Hypothalamus (tissue), 51 donors: ENCODE measurements around the gene NAA15.
"Not testable (repeated sequence)": the region's sequence is repeated elsewhere in the genome, so short reads cannot be mapped to it uniquely, and the experiment has no call there.

Experiments used
- DNase-seq, 51 donors: peaks; one replicate each; lab custom pipeline; 2025; lab: John Stamatoyannopoulos, UW

Gene NAA15

DNA sequence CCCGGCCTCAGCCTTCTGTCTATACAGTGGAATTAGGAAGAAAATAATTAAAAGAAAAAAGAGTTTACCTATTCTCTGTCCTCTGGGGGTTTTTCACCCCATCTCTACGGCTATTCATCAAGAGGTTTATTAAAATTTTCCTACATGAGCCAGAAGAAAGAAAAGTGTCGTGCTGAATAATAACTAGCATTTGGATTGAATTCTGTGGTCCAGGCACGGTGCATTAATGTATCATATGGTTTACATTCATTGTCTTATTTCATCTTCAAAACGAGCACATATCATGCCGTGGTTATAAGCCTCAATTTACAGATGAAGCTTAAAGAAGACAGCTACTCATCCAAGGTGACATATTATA lies 5.4 kb upstream of the NAA15 start:
- DNase-seq = no peak

- DNase-seq = no peak
Observed at GRCh38 chr4:139297001-139297410, 4.3 kb upstream of the NAA15 start.

DNA sequence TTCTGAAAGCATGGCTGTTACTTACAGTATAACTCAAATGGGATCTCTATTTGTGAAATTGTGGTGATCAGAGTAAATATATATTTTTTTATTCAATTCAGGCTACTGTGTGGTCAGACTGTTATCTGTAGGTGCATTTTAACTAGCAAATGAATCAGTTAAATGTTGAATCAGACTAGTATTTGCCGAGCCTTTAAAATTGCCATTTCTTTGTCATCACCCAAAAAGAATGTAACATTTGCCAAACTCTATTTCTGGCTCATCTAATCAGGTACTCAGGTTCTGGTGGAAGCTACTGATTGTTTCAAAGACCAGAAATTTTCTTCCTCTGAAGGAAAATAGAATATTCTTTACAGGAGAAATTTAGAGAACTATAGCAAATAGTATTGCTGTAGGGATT lies 1.8 kb upstream of the NAA15 start:
- no peak for DNase-seq

- peak in 5 of 51 donors; percentile 28 to 61 (median 46) for DNase-seq
Observed at GRCh38 chr4:139300431-139301112, 733 bp upstream of the NAA15 start.

GRCh38 chr4:139301821-139302611 lies 711 bp downstream of the NAA15 start, which contains the start of gene NDUFC1:
TSS of gene NDUFC1 (minus strand) at chr4:139302477. CDS start at chr4:139295798, 6,679 bp downstream.
- peak in 39 of 51 donors; percentile 11 to 82 (median 42) for DNase-seq

DNA sequence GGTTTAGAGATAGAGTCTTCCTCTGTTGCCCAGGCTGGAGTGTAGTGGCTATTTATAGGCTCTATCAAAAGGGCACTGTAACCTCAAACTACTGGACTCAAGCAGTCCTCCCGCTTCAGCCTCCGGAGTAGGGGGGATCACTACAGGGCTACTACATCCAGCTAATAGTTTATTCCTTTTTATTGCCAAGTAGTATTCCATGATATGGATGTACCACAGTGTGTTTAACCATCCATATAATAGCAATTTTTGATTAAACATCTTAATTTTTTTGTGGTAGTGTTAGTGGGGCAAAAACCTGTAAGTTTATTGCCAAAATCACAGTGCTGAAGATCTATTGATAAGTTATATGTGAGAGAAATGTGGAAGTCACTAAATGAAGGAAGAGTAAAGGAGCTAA lies 3.6 kb downstream of the NAA15 start:
- DNase-seq = no peak

- DNase-seq = no peak
Observed at GRCh38 chr4:139311909-139312308, 10.6 kb downstream of the NAA15 start.

GRCh38 chr4:139312552-139313332 lies 11.4 kb downstream of the NAA15 start:
- DNase-seq = no peak

DNA sequence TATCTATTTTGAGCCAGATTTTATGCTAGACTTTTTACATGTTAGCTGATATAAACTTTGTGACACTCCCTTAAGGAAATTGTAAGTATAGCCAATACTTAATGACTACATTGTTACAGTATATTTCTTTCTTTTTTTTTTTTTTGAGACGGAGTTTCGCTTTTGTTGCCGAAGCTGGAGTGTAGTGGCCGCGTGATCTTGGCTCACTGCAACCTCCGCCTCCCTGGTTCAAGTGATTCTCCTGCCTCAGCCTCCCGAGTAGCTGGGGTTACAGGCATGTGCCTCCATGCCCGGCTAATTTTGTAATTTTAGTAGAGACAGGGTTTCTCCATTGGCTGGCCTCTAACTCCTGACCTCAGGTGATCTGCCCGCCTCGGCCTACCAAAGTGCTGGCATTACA lies 12.1 kb downstream of the NAA15 start:
- not testable (repeated sequence) for DNase-seq

DNA sequence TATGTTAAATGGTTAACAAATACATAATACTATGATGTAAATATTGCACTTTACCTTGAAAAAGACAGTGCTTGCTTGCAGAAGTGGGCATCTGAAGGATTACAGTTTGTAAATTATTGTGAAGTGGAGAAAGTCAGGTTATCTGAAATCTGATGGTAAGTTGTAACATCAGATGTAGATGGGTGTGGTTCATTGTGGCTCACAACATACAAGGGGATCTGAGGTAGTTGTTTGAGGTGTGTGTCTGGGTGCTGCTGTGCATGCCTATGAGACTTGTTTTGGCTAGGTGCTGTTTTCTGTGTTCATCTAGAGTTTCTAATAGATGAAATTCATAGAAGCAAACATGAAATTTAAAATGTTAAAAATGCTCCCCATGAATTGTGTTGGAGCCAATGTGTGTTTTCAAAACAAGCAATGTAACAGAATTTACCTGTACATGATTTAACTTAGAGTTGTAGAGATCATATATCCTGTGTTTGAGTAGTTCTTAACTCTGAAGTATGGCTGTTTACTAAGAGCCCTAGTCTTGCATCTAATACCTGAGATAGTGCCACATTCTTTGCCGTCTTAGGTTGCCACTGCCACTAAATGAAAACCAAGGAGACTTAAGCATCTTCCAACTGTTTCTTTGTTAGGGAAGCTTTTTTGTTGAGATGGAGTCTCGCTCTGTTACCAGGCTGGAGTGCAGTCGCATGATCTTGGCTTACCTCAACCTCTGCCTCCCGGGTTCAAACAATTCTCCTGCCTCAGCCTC lies 12.9 kb downstream of the NAA15 start:
- DNase-seq = no peak

DNA sequence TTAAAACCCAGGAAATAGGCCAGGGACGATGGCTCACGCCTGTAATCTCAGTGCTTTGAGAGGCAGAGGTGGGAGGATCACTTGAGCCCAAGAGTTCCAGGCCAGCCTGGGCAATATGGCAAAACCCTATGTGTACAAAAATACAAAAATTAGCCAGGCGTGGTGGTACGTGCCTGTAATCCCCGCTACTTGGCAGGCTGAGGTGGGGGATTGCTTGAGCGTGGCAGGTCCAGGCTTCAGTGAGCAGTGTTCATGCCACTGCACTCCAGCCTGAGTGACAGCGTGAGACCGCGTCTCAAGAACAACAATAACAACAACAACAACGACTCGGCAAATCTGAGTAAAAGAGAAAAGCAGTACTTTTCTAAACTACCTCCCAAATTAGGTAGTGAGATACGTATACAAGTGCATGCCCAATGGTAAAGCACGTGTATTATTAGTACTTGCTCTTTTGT lies 13.9 kb downstream of the NAA15 start:
- no peak for DNase-seq

DNA sequence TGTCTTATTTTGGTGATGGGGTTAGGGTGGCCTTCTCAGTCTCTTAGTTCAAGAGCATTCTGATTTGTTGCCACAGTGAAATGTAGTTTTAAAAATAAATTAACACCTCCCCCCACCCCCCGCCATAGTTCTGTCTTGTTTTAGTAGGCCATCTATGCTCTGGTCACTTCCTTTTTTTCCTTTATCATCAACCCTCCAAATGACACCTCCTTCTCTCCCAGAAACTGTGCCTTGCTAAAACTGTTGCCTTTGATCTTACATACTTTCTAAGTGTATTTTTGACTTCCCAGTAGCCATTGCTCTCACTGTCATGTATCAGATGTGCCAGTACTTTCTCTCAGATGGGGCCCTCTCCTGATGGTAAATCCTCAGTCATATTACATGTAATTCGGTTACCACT lies 15.4 kb downstream of the NAA15 start:
- no peak for DNase-seq

DNA sequence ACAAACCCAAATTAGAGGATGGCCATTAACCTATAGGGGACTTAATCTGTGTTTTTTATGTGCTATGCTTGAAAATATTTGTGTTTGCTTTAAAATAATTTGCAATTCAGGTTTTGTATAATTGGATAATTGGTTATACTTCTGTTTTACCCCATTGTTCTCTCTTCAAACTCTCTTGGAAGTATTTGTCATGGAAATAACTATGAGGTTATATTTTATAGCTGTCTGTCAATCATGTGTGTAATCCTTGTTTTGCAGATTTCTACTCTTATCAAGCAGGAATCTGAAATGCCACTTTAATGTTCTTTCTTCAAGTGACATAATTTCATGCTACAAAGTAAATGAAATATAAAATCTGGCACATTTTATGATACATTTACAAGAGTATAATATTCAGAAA lies 16.3 kb downstream of the NAA15 start:
- DNase-seq = no peak

GRCh38 chr4:139319571-139319970 lies 18.3 kb downstream of the NAA15 start:
- no peak for DNase-seq

- not testable (repeated sequence) for DNase-seq
Observed at GRCh38 chr4:139322070-139322469, 20.8 kb downstream of the NAA15 start.

GRCh38 chr4:139322541-139322940 lies 21.2 kb downstream of the NAA15 start:
- not testable (repeated sequence) for DNase-seq

GRCh38 chr4:139324620-139325019 lies 23.3 kb downstream of the NAA15 start:
- no peak for DNase-seq

DNA sequence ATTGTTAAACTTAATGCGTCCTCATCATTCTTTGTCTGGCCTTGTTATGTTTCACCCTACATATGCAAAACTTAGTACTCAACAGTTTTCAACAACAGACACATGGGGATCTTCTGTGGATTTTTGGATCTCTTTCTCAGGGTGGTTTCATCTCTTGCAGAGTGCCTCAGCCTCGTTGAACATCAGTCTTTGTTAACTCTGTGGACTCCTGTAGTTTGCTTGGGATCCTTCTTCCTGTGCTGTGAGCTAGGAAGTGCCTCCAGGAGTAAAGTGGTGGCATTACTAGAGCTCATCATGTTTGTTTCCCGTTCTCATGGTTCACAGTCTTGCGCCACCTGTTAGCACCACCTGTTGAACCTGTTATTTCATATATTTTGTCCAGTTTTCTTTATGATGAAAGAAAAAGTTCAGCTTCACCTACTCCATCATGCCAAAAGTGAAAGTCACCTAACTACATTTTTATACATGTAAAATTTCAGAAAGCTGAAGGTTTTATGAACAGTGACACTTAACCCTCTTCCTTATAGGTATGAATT lies 28.4 kb downstream of the NAA15 start:
- DNase-seq = no peak

- peak in 2 of 51 donors; percentile 3 to 52 for DNase-seq
Observed at GRCh38 chr4:139330283-139330682, 29.0 kb downstream of the NAA15 start.

DNA sequence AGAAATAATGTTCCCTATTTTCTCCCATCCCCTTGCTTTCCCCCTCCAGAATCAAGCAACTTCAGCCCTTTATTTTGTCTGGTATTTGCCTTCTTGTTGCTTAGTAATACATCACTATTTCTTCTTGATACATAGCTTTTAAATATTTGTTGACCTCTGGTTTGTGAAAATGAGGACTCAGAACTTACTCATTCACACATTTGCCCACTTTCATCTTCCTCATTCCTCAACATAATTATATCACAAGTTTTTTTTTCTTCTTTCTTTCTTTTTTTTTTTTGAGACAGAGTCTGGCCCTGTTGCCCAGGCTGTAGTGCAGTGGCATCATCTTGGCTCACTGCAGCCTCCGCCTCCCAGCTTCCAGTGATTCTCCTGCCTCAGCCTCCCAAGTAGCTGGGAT lies 29.9 kb downstream of the NAA15 start:
- no peak for DNase-seq
